ENCODE results near the gene CFAP53. TPM values are rescaled to one million over a fixed set of nuclear protein-coding genes. Genes with fewer than 3 reads are reported as not detected.
"Not testable (repeated sequence)": the region's sequence is repeated elsewhere in the genome, so short reads cannot be mapped to it uniquely, and the experiment has no call there.

The CFAP53 gene, protein sequence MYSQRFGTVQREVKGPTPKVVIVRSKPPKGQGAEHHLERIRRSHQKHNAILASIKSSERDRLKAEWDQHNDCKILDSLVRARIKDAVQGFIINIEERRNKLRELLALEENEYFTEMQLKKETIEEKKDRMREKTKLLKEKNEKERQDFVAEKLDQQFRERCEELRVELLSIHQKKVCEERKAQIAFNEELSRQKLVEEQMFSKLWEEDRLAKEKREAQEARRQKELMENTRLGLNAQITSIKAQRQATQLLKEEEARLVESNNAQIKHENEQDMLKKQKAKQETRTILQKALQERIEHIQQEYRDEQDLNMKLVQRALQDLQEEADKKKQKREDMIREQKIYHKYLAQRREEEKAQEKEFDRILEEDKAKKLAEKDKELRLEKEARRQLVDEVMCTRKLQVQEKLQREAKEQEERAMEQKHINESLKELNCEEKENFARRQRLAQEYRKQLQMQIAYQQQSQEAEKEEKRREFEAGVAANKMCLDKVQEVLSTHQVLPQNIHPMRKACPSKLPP
- total RNA-seq = under 1 TPM; 0.25 to 0.36 TPM

DNA sequence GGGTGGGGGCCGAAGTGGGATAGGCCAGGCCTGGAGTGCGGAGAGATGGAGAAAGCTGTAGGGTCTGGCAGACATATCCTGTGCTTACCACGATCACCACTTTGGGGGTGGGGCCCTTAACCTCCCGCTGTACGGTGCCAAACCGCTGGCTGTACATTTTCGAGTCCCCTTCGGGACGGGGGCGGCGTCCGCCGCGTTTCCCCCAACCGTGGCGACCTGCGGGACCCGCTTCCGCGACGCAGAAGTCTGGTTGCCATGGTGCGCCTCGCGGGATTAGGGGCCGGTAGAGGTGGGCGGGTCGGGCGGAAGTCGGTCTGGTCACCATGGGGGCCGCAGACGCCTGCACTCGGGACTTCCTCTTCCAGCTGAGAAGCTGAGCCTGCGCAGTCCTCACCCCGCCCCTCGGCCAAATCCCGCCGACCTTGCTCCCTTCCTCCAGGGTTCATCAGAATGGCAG is at the start of gene CFAP53:
Gene CFAP53, minus strand, starts transcription at position 248 of the 457 bp plus-strand sequence. Its CDS starts 91 bp downstream, at position 157.
- CTCF ChIA-PET = interaction anchor here (0.9 kb wide), 1 partner anchor 17 kb away, joined by 4 read pairs; no protein-coding TSS in a partner anchor
- POLR2A ChIA-PET = no interaction called here

DNA sequence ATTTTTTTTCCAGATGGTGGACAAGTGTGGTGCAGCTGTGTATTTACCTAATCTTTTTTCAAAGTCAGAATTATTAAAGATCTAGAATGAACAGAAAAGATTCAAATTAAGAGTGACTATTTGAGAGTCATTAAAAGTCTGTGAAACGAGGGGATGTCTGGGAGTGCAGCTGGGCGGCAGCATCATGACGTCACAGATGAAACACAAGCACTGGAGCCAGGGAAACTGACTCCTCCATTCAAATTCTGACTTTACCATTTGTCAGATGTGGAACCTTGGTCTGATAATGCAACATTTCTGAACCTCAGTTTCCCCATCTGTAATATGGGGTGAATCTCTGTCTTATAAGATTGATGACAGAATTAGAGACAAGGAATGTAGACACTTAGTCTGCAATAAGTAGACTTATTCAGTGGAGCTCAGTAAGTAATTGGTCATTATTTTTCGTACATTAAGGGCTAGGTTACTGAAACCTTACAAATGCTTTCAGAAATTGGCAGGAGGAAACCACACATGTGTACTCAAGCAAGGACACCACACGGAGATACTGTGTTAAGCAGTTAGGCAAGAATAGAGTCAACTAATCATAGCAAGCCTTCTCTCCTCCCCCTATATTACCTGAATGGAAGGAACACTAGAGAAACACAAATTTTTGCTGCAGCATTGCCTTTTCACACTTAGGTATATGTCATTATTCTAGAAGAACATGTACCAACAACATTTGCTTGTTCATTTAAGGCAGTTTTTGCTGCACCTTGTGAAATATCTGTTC is 49.0 kb upstream of the CFAP53 start:
- CTCF ChIA-PET = no interaction called here
- POLR2A ChIA-PET = no interaction called here

DNA sequence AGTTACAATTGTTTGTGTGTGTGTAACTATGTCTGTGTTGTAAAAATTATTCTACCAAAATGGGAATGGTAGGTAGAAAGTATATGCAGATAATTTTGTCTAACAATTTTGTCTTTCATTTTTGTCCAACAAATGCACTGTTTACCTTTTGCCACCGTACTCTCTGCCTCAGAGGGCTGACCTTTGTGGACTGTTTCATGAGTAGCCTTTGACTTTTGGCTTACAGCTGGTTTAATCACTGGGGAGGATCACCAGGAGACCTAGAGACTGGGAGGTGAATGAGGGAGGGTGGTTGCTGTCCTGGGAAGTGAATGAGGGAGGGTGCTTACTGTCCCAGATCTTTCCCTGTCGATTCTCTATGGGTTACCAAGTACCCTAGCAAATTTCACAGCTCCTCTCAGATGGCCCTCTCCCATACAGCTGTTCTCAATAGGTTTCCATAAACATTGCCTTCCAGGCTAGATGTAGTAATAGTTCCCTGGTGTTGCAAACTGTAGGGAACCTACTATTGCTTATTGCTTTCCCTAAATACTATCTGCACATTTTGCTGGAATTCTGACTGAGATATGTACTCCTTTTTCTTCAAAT is 47.7 kb upstream of the CFAP53 start:
- CTCF ChIA-PET = no interaction called here
- POLR2A ChIA-PET = no interaction called here

DNA sequence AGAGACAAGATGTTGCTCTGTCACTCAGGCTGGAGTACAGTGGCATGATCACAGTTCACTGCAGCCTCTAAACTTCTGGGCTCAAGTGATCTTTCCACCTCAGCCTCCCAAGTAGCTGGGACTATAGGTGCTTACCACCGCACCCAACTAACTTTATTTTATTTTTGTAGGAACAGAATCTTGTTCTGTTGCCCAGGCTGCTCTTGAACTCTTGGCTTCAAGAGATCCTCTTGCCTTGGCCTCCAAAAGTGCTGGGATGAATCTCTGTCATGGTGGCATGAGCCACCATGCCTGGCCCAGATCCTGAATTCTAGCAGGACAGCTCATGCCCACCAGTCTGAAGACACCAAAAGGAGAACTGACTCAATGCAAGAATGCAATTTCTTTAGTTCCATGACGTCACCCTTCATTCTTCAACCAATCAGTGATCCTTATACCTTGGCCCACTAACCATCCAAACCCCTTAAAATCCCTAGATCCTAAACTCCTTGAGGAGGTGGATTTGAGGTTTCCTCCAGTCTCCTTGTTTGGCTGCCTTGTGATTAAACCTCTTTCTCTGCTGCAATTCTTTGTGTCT is 46.8 kb upstream of the CFAP53 start:
- ChIA-PET POLR2A (no interaction called here), CTCF (no interaction called here)

DNA sequence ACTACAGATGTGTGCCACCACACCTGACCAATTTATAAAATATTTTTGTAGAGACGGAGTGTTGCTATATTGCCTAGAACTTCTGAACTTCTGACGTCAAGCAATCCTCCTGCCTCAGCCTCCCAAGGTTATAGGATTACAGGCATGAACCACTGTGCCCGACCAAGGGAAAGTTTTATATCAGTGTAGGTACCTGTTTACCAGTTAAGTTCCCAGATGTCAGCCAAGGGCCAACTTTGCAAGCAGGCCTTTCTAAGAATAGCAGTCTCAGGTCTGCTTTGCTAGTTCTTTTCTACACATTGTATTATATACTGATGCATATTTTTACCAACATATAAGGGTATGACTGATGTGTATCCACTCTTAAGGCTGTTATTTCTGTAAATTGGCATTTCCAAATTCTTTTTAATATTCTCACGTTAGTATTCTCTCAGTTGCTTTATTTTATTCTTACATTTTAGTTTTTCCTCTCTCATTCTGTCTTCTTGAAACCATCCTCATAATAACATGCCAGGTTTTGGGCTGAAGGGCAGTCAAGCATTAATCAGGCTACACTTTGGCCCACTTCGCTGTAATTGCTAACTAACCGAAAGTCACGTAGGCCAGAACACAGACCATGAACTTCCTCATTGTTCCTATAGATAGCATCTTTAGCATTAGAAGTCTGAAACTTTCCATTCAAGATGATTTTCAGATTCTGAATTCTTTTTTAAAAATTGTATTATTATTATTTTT is 46.2 kb upstream of the CFAP53 start:
- ChIA-PET POLR2A (no interaction called here), CTCF (no interaction called here)

DNA sequence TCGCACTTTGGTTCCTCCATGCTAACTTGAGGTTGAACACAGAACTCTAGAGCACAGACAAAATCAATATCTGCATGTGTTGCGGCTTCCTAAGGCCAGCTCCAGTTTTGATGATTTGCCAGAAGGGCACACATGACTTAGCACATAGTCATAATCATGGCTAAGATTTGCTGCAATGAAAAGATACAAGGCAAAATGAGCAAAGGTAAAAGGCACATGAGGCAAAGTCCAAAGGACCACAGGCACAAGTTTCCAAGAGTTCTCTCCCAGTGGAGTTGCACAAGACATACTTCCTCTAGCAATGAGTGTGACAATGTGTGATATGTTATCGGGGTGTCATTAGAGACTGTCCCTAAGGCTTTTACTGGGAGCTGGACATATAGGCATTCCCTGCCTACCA is 45.4 kb upstream of the CFAP53 start:
- ChIA-PET POLR2A (no interaction called here), CTCF (no interaction called here)

DNA sequence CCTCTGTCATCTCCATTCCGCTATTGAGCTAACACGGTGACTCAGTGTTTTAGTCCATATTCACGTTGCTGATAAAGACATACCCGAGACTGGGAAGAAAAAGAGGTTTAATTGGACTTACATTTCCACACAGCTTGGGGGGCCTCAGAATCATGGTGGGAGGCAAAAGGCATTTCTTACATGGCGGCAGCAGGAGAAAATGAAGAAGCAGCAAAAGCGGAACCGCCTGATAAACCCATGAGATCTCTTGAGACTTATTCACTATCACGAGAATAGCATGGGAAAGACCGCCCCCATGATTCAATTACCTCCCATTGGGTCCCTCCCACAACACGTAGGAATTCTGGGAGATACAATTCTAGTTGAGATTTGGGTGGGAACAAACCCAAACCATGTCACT is 43.8 kb upstream of the CFAP53 start:
- POLR2A ChIA-PET = no interaction called here

DNA sequence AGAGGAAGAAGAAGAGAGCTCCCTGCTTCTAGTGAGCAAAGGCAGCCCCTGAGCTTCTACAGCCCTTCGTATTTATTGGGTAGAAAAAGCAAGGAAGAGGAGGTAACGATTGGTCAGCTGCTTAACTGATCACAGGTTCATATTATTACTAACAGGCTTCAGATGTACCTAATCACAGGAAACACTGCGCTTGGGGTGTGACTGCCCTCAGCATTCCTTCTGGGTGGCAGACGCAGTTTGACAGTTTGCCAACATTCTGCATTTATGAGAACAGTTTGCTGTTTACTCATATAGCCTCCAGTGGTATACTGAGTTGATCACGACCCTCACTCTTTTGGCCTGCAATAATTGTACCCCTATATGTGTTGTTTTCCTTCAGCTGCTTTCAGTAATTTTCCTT is 42.6 kb upstream of the CFAP53 start:
- POLR2A ChIA-PET = not testable (repeated sequence)

More for the DNA sequence above, 43.8 kb upstream of the CFAP53 start:
- CTCF ChIA-PET = no interaction called here

DNA sequence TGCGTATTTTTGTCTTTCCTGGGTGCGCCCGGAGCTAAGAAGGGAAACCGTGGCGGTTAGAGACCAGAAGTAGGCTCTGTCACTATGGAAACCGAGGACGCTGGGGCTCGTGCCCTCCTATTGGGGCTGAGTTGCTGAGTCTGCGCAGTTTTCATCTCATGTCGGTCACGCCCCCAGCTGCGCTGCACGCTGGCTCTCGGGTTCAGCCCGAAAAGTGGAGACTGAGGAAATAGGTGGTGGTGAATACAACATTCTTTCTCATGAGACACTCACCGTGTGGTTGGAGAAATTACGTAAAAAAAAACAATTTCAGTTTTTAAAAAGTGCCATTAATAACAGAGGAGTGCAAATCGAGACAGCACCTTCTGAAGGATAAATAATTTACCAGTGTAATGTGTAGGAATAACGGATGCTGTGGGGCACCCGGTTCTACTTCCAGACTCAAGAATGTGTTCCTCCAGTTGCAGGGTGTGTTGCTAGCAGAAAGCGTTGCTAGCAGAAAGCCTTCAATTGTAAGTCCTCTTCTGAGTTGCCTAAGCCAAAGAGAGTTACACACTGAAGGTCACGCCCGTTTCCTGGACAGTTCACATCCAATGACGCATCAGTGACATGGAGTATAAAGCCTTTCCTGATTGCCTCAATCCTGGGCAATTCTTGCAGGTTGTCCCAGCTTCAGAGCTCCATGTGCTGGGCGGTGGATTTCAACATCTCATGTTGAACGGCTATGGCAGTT is 41.6 kb upstream of the CFAP53 start:
- ChIA-PET POLR2A (no interaction called here), CTCF (interaction anchor here (0.6 to 1.1 kb wide), 5 partner anchors 8 to 49 kb away, joined by 3 read pairs; no protein-coding TSS in a partner anchor)

More for the DNA sequence above, 42.6 kb upstream of the CFAP53 start:
- CTCF ChIA-PET = interaction anchor here (1.0 kb wide), 1 partner anchor 48 kb away, joined by 3 read pairs; no protein-coding TSS in a partner anchor

DNA sequence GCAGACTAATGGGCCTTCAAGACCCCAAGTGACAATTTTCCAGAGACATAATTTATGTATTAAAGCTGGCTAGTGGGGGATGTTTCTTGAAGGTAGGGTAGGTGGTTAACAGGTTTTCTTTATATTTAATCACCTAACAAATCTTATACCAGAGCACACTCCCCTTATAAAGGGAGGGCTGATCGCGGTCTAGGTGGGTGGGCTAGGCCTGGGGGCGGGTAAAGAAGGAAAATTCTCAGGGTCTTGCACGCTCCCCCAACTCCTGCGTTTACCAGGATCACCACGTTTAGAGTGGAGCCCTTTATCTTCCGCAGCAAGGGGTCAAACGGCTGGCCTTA is 41.1 kb upstream of the CFAP53 start:
- ChIA-PET CTCF (interaction anchor here (0.6 to 1.1 kb wide), 4 partner anchors 9 to 39 kb away, joined by 3 read pairs; no protein-coding TSS in a partner anchor), POLR2A (no interaction called here)

DNA sequence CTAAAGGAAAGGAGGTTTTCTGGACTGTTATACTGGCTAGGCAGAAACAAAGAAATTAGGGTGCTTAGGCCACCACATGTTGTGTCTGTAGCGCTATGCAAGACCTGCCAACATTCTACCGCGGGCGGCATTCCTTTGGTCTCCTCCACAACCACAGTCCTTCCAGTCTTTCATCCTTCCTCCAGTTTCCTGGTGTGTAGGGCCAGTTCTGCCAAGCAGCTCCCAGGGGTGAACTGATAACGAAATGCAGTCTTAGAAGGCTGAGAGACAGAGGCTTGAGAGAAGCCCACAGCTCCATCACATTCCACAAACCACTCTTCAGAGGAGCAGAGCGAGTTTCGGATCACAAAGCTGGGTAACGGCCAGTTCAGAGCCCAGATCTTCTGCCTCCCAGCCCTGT is 40.6 kb upstream of the CFAP53 start:
- ChIA-PET POLR2A (no interaction called here), CTCF (interaction anchor here (0.6 to 1.0 kb wide), 2 partner anchors 9 to 13 kb away, joined by 3 read pairs; no protein-coding TSS in a partner anchor)

DNA sequence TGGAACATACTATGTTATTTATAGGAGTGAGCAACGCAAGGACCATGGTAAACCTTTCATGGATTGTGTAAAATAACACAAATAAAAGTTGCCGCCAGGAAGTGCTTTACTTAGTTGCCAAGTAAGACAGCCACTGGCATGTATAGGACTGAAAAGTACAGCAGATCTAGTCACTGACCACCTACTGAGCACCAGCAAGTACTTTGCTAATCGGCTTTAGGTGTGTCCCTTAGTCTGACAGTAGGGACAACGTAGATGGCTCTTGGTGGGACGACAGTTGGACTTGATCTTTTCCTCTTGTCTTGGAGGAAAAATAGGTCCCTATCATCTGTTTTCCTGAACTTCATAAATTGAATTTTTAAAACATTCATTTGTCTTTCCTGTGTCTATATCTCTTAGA is 34.8 kb upstream of the CFAP53 start:
- ChIA-PET CTCF (no interaction called here), POLR2A (no interaction called here)

DNA sequence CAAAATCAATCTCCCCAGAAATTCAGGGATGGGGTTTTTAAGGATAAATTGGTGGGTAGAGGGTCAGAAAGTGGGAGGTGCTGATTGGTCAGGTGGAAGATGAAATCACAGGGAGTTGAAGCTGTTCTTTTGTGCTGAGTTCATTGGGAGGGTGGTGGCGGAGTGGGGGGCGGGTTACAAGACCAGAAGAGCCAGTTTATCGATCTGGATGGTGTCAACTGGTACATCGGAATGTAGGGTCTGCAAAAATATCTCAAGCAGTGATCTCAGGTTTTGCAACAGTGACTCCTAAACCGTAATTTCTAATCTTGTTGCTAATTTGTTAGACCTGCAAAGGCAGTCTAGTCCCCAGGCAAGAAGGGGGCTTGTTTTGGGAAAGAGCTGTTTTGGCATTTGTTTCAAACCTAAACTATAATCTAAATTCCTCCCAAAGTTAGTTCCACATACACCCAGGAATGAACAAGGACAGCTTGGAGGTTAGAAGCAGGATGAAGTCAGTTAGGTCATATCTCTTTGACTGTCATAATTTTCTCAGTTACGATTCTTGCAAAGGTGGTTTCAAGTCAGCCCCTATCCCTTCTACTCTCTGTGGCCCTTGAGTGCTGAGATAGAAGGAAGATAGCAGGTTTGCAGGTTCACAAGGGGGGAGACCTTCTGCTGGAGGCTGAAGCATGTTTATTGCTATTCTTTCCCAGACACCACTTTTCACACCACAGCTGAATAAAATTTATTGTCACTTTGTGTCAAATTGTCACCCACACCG is 33.5 kb upstream of the CFAP53 start:
- POLR2A ChIA-PET = no interaction called here
- CTCF ChIA-PET = no interaction called here

DNA sequence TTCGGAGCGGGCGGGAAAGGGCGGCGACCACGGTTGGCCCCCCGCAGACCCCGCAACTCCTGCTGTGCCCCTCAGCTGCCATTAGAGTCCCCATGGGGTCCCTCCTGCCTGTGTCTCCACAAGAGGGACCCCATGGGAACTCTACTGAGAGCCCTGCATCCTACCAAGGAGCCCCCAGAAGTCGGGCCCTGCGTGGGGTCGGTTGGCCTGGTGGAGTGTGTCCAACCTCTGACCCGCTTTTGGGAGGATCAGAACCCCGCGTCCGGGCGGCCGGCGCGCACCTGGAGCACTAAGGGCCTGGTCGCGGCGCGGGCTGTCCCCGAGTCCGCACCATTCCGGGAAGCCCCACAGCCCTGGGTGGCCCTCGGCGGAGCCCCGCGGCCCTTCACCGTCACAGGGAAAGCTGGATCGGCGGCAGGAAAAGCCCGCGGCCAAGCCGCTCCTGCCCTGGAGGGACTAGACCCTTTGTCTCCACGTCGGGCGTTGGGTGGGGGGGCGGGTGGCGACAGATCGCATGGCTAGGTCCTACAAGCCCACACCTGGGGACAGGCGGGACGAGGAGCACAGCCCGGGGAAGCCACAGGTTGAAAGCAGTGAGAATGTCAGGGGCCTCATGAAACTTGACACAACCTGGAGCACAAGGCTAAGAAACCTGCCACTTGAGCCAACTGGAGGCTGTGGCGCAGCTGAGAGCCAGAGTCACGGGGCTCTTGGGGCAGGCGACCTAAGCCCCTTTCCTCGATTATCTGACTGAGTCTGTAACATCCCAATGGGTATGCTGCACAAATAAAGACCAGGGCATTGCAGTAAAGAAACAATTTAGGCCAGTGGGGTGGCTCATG is 32.4 kb upstream of the CFAP53 start:
- POLR2A ChIA-PET = no interaction called here
- CTCF ChIA-PET = no interaction called here

DNA sequence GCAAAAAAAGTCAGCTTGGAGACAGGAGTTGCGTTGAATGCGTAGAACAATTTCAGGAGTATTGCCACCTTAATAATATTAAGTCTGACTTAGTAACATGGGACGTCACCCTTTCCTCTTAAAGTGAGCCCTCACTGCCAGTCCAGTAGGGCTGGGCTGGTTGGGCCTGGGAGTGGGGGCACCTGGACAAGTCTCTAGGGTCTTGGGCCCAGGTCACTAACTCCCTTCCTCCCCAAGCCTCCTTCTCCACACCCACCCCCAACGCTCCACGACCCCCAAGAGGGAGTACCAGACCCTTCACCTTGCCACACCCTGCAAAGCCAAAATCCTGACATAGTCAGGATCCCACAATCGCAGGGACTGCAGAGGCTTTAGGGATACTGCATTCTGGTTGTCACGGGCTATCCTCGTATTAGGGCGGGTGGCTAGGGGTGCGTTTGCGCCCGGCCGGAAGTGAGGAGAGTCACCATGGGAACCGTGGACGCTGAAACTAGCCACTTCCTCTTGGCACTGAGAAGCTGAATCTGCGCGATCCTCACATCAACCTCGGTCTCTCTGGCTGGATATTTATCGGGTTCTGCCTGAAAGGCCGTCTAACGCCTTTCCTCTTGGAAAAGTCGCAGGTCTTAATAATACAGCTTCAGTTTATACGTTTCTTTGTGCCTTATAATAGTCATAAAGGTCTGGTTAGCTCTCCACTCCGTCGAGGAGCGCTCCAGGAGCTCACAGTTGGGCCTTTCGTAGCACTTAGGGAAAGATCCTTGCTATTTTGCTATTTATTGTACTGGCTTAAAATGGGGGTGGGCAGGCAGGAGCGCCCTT is 31.5 kb upstream of the CFAP53 start:
- ChIA-PET POLR2A (no interaction called here), CTCF (no interaction called here)

DNA sequence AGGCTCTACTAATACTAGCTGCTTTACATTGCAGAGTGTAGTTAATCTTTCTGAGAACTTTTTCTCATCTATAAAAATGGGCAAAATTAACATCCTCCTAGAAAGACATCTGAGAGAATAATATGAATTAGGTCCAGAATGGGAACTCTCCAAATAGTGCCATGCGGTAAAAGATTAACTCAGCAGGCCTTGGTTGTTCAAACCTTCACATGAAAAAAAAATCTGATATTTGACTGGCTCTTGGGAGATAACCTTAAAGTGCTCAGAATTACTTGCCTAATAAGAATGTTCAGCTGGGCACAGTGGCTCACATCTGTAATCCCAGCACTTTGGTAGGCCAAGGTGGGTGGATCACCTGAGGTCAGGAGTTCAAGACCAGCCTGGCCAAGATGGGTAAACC is 26.7 kb upstream of the CFAP53 start:
- ChIA-PET CTCF (no interaction called here), POLR2A (no interaction called here)

DNA sequence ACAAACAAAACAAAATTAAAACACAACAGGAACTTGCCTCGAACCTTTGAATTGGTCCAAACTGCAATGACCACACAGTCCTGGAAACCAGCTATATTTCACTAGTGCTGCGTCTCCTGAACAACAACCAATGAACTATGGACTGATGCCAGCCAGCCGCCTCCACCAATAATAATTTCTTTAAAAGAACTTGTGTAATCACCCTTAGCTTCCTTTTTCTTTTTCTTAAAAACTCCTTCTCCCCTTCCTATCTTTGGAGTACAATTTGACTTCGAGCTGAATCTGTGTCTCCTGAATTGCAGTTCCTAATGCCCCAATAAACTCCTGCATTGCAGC is 22.8 kb upstream of the CFAP53 start:
- ChIA-PET CTCF (no interaction called here), POLR2A (no interaction called here)

Data from activated CD8-positive, alpha-beta memory T cell treated with anti-CD3 and anti-CD28 coated beads for 36 hours (primary cell).